ENCODE results near the gene CCDC83. TPM values are rescaled to one million over a fixed set of nuclear protein-coding genes. Genes with fewer than 3 reads are reported as not detected.
A peak's percentile ranks its signal among the peaks of the same experiment; 100 is the strongest.
"Not testable (repeated sequence)": the region's sequence is repeated elsewhere in the genome, so short reads cannot be mapped to it uniquely, and the experiment has no call there.

The CCDC83 gene
- polyA plus RNA-seq, 2 donors, result not detected

GRCh38 chr11:85848556-85848955 lies 6.6 kb upstream of the CCDC83 start:
- no peaks in the 10 kb centered on the region for H3K36me3 ChIP-seq (ENCODE audit: control insufficient read depth in 2 of 2, insufficient read depth in 2 of 2, low read length in 1 of 2)
- H3K9me3 ChIP-seq (ENCODE audit: control insufficient read depth in 2 of 2, insufficient read depth in 1 of 2, low read depth in 1 of 2, low read length in 1 of 2), result no peaks in the 10 kb centered on the region
- no peak overlapping the region for H3K27ac ChIP-seq (ENCODE audit: low read depth in 2 of 2, low read length in 1 of 2)
- no peaks in the 10 kb centered on the region for H3K27me3 ChIP-seq (ENCODE audit: control insufficient read depth in 1 of 2, insufficient read depth in 2 of 2, low read length in 2 of 2)
- peaks cover 0 to 2% of the 10 kb centered on the region in 2 donors for H3K4me1 ChIP-seq (ENCODE audit: control insufficient read depth in 2 of 2, insufficient read depth in 2 of 2, low read length in 1 of 2)
- no peak overlapping the region for H3K4me3 ChIP-seq (ENCODE audit: low read depth in 1 of 2, low read length in 2 of 2)
- 92 to 93% methylated on average over 2 of the region's 2 CpGs for WGBS, 2 donors

- not testable (repeated sequence) for H3K9me3 ChIP-seq (ENCODE audit: control insufficient read depth in 2 of 2, insufficient read depth in 1 of 2, low read depth in 1 of 2, low read length in 1 of 2); H3K27me3 ChIP-seq (ENCODE audit: control insufficient read depth in 1 of 2, insufficient read depth in 2 of 2, low read length in 2 of 2); H3K4me1 ChIP-seq (ENCODE audit: control insufficient read depth in 2 of 2, insufficient read depth in 2 of 2, low read length in 1 of 2); H3K27ac ChIP-seq (ENCODE audit: low read depth in 2 of 2, low read length in 1 of 2); H3K4me3 ChIP-seq (ENCODE audit: low read depth in 1 of 2, low read length in 2 of 2); H3K36me3 ChIP-seq (ENCODE audit: control insufficient read depth in 2 of 2, insufficient read depth in 2 of 2, low read length in 1 of 2)
- WGBS, 2 donors, result 97% methylated on average over 24 to 33 of the region's 33 CpGs
Observed at GRCh38 chr11:85852754-85853153, 2.4 kb upstream of the CCDC83 start.

GRCh38 chr11:85853541-85853940 lies 1.6 kb upstream of the CCDC83 start:
- H3K4me1 ChIP-seq (ENCODE audit: control insufficient read depth in 2 of 2, insufficient read depth in 2 of 2, low read length in 1 of 2); H3K27me3 ChIP-seq (ENCODE audit: control insufficient read depth in 1 of 2, insufficient read depth in 2 of 2, low read length in 2 of 2); H3K36me3 ChIP-seq (ENCODE audit: control insufficient read depth in 2 of 2, insufficient read depth in 2 of 2, low read length in 1 of 2); H3K9me3 ChIP-seq (ENCODE audit: control insufficient read depth in 2 of 2, insufficient read depth in 1 of 2, low read depth in 1 of 2, low read length in 1 of 2); H3K4me3 ChIP-seq (ENCODE audit: low read depth in 1 of 2, low read length in 2 of 2); H3K27ac ChIP-seq (ENCODE audit: low read depth in 2 of 2, low read length in 1 of 2): not testable (repeated sequence)
- 92 to 95% methylated on average over 6 of the region's 7 CpGs for WGBS, 2 donors

GRCh38 chr11:85854212-85854556 lies 999 bp upstream of the CCDC83 start:
- Histone ChIP-seq H3K27ac (ENCODE audit: low read depth in 2 of 2, low read length in 1 of 2) (peak overlapping the region in 1 of 2 donors; percentile 77), H3K27me3 (ENCODE audit: control insufficient read depth in 1 of 2, insufficient read depth in 2 of 2, low read length in 2 of 2) (no peaks in the 10 kb centered on the region), H3K9me3 (ENCODE audit: control insufficient read depth in 2 of 2, insufficient read depth in 1 of 2, low read depth in 1 of 2, low read length in 1 of 2) (no peaks in the 10 kb centered on the region), H3K36me3 (ENCODE audit: control insufficient read depth in 2 of 2, insufficient read depth in 2 of 2, low read length in 1 of 2) (no peaks in the 10 kb centered on the region), H3K4me3 (ENCODE audit: low read depth in 1 of 2, low read length in 2 of 2) (peak overlapping the region; percentile 55 to 57), H3K4me1 (ENCODE audit: control insufficient read depth in 2 of 2, insufficient read depth in 2 of 2, low read length in 1 of 2) (no peaks in the 10 kb centered on the region)
- WGBS, 2 donors, result 37% methylated on average over 7 of the region's 7 CpGs

GRCh38 chr11:85854557-85855340 lies 434 bp upstream of the CCDC83 start:
- no peaks in the 10 kb centered on the region for H3K36me3 ChIP-seq (ENCODE audit: control insufficient read depth in 2 of 2, insufficient read depth in 2 of 2, low read length in 1 of 2)
- no peaks in the 10 kb centered on the region for H3K9me3 ChIP-seq (ENCODE audit: control insufficient read depth in 2 of 2, insufficient read depth in 1 of 2, low read depth in 1 of 2, low read length in 1 of 2)
- no peaks in the 10 kb centered on the region for H3K27me3 ChIP-seq (ENCODE audit: control insufficient read depth in 1 of 2, insufficient read depth in 2 of 2, low read length in 2 of 2)
- peak overlapping the region; percentile 55 to 57 for H3K4me3 ChIP-seq (ENCODE audit: low read depth in 1 of 2, low read length in 2 of 2)
- H3K4me1 ChIP-seq (ENCODE audit: control insufficient read depth in 2 of 2, insufficient read depth in 2 of 2, low read length in 1 of 2), result no peaks in the 10 kb centered on the region
- 1% methylated on average over 55 to 62 of the region's 62 CpGs for WGBS, 2 donors
- H3K27ac ChIP-seq (ENCODE audit: low read depth in 2 of 2, low read length in 1 of 2), result peak overlapping the region; percentile 77 to 80

- Histone ChIP-seq H3K36me3 (ENCODE audit: control insufficient read depth in 2 of 2, insufficient read depth in 2 of 2, low read length in 1 of 2) (no peaks in the 10 kb centered on the region), H3K27me3 (ENCODE audit: control insufficient read depth in 1 of 2, insufficient read depth in 2 of 2, low read length in 2 of 2) (no peaks in the 10 kb centered on the region), H3K4me3 (ENCODE audit: low read depth in 1 of 2, low read length in 2 of 2) (no peak overlapping the region), H3K4me1 (ENCODE audit: control insufficient read depth in 2 of 2, insufficient read depth in 2 of 2, low read length in 1 of 2) (no peaks in the 10 kb centered on the region), H3K27ac (ENCODE audit: low read depth in 2 of 2, low read length in 1 of 2) (no peak overlapping the region), H3K9me3 (ENCODE audit: control insufficient read depth in 2 of 2, insufficient read depth in 1 of 2, low read depth in 1 of 2, low read length in 1 of 2) (no peaks in the 10 kb centered on the region)
- 92 to 95% methylated on average over 10 of the region's 10 CpGs for WGBS, 2 donors
Observed at GRCh38 chr11:85857098-85857497, 1.9 kb downstream of the CCDC83 start.

GRCh38 chr11:85859541-85859940 lies 4.4 kb downstream of the CCDC83 start:
- not testable (repeated sequence) for H3K36me3 ChIP-seq (ENCODE audit: control insufficient read depth in 2 of 2, insufficient read depth in 2 of 2, low read length in 1 of 2); H3K27ac ChIP-seq (ENCODE audit: low read depth in 2 of 2, low read length in 1 of 2); H3K4me3 ChIP-seq (ENCODE audit: low read depth in 1 of 2, low read length in 2 of 2); H3K27me3 ChIP-seq (ENCODE audit: control insufficient read depth in 1 of 2, insufficient read depth in 2 of 2, low read length in 2 of 2); H3K9me3 ChIP-seq (ENCODE audit: control insufficient read depth in 2 of 2, insufficient read depth in 1 of 2, low read depth in 1 of 2, low read length in 1 of 2); H3K4me1 ChIP-seq (ENCODE audit: control insufficient read depth in 2 of 2, insufficient read depth in 2 of 2, low read length in 1 of 2)

GRCh38 chr11:85863855-85864254 lies 8.7 kb downstream of the CCDC83 start:
- H3K27me3 ChIP-seq (ENCODE audit: control insufficient read depth in 1 of 2, insufficient read depth in 2 of 2, low read length in 2 of 2), result no peaks in the 10 kb centered on the region
- H3K27ac ChIP-seq (ENCODE audit: low read depth in 2 of 2, low read length in 1 of 2), result no peak overlapping the region
- 23 to 37% methylated on average over 1 of the region's 1 CpG for WGBS, 2 donors
- no peak overlapping the region for H3K4me3 ChIP-seq (ENCODE audit: low read depth in 1 of 2, low read length in 2 of 2)
- no peaks in the 10 kb centered on the region for H3K36me3 ChIP-seq (ENCODE audit: control insufficient read depth in 2 of 2, insufficient read depth in 2 of 2, low read length in 1 of 2)
- no peaks in the 10 kb centered on the region for H3K9me3 ChIP-seq (ENCODE audit: control insufficient read depth in 2 of 2, insufficient read depth in 1 of 2, low read depth in 1 of 2, low read length in 1 of 2)
- H3K4me1 ChIP-seq (ENCODE audit: control insufficient read depth in 2 of 2, insufficient read depth in 2 of 2, low read length in 1 of 2), result no peaks in the 10 kb centered on the region

- H3K27me3 ChIP-seq (ENCODE audit: control insufficient read depth in 1 of 2, insufficient read depth in 2 of 2, low read length in 2 of 2), result no peaks in the 10 kb centered on the region
- H3K36me3 ChIP-seq (ENCODE audit: control insufficient read depth in 2 of 2, insufficient read depth in 2 of 2, low read length in 1 of 2), result no peaks in the 10 kb centered on the region
- no peaks in the 10 kb centered on the region for H3K4me1 ChIP-seq (ENCODE audit: control insufficient read depth in 2 of 2, insufficient read depth in 2 of 2, low read length in 1 of 2)
- 83 to 89% methylated on average over 1 of the region's 1 CpG for WGBS, 2 donors
- H3K27ac ChIP-seq (ENCODE audit: low read depth in 2 of 2, low read length in 1 of 2), result no peak overlapping the region
- no peak overlapping the region for H3K4me3 ChIP-seq (ENCODE audit: low read depth in 1 of 2, low read length in 2 of 2)
- H3K9me3 ChIP-seq (ENCODE audit: control insufficient read depth in 2 of 2, insufficient read depth in 1 of 2, low read depth in 1 of 2, low read length in 1 of 2), result no peaks in the 10 kb centered on the region
Observed at GRCh38 chr11:85866137-85866827, 11.1 kb downstream of the CCDC83 start.

- Histone ChIP-seq H3K27me3 (ENCODE audit: control insufficient read depth in 1 of 2, insufficient read depth in 2 of 2, low read length in 2 of 2) (no peaks in the 10 kb centered on the region), H3K4me3 (ENCODE audit: low read depth in 1 of 2, low read length in 2 of 2) (no peak overlapping the region), H3K4me1 (ENCODE audit: control insufficient read depth in 2 of 2, insufficient read depth in 2 of 2, low read length in 1 of 2) (no peaks in the 10 kb centered on the region), H3K36me3 (ENCODE audit: control insufficient read depth in 2 of 2, insufficient read depth in 2 of 2, low read length in 1 of 2) (no peaks in the 10 kb centered on the region), H3K27ac (ENCODE audit: low read depth in 2 of 2, low read length in 1 of 2) (no peak overlapping the region), H3K9me3 (ENCODE audit: control insufficient read depth in 2 of 2, insufficient read depth in 1 of 2, low read depth in 1 of 2, low read length in 1 of 2) (no peaks in the 10 kb centered on the region)
- WGBS, 2 donors, result 53 to 58% methylated on average over 3 of the region's 3 CpGs
Observed at GRCh38 chr11:85867751-85868150, 12.6 kb downstream of the CCDC83 start.

Measured in esophagus (tissue), 2 donors.